COR-L47 (cell line): ENCODE data around the gene HOXC6.
A peak's percentile ranks its signal among the peaks of the same experiment; 100 is the strongest.

Source experiments
- DNase-seq: peaks from one replicate; lab custom pipeline; 2025; lab: John Stamatoyannopoulos, UW

HOXC6 gene

GRCh38 chr12:54002278-54002914, 25.8 kb upstream of the HOXC6 start:
- no peak for DNase-seq

GRCh38 chr12:54002915-54003389, 25.3 kb upstream of the HOXC6 start:
- no peak for DNase-seq

- no peak for DNase-seq
Observed at GRCh38 chr12:54003625-54004024, 24.6 kb upstream of the HOXC6 start.

- no peak for DNase-seq
Observed at GRCh38 chr12:54004063-54004840, 24.0 kb upstream of the HOXC6 start.

GRCh38 chr12:54004841-54005530, 23.3 kb upstream of the HOXC6 start:
- DNase-seq, result no peak

- no peak for DNase-seq
Observed at GRCh38 chr12:54005531-54005852, 22.7 kb upstream of the HOXC6 start.

GRCh38 chr12:54005853-54006558, 22.2 kb upstream of the HOXC6 start:
- peak; percentile 51 for DNase-seq

GRCh38 chr12:54006559-54007220, 21.6 kb upstream of the HOXC6 start:
- no peak for DNase-seq

- DNase-seq, result no peak
Observed at GRCh38 chr12:54007538-54008259, 20.5 kb upstream of the HOXC6 start.

GRCh38 chr12:54008260-54008552, 20.0 kb upstream of the HOXC6 start:
- DNase-seq, result no peak

GRCh38 chr12:54009171-54010052, 18.8 kb upstream of the HOXC6 start:
- DNase-seq, result no peak

GRCh38 chr12:54010053-54010971, 17.9 kb upstream of the HOXC6 start:
- DNase-seq, result no peak

GRCh38 chr12:54010972-54011664, 17.1 kb upstream of the HOXC6 start:
- no peak for DNase-seq

- DNase-seq, result no peak
Observed at GRCh38 chr12:54011665-54012532, 16.3 kb upstream of the HOXC6 start.

GRCh38 chr12:54012631-54013409, 15.4 kb upstream of the HOXC6 start:
- DNase-seq, result no peak

- no peak for DNase-seq
Observed at GRCh38 chr12:54014377-54015017, 13.7 kb upstream of the HOXC6 start.
